T-helper 1 cell (primary cell): ENCODE results near the gene SRGAP1.
"Not testable (repeated sequence)": the region's sequence is repeated elsewhere in the genome, so short reads cannot be mapped to it uniquely, and the experiment has no call there.

Source experiments
- DNase-seq, 5 donors: peaks; one replicate each; pipeline ENCODE4 v3.0.0-alpha.2; 2012 to 2020

SRGAP1 gene

GRCh38 chr12:63838411-63838810 is 6.1 kb upstream of the SRGAP1 start:
- no peak for DNase-seq

GRCh38 chr12:63841011-63841410 is 3.5 kb upstream of the SRGAP1 start:
- DNase-seq, result no peak

GRCh38 chr12:63841571-63841970 is 2.9 kb upstream of the SRGAP1 start:
- no peak for DNase-seq

GRCh38 chr12:63842750-63843149 is 1.8 kb upstream of the SRGAP1 start:
- not testable (repeated sequence) for DNase-seq

GRCh38 chr12:63843254-63843720 is 1.2 kb upstream of the SRGAP1 start:
- no peak for DNase-seq

- peak; percentile 44 to 78 (median 58) for DNase-seq
Measured at GRCh38 chr12:63843721-63844390, 644 bp upstream of the SRGAP1 start.

GRCh38 chr12:63845726-63846125 is 1.2 kb downstream of the SRGAP1 start:
- DNase-seq, result no peak

GRCh38 chr12:63846238-63846967 is 1.9 kb downstream of the SRGAP1 start:
- no peak for DNase-seq

- DNase-seq, result no peak
Measured at GRCh38 chr12:63848450-63848849, 4.0 kb downstream of the SRGAP1 start.

GRCh38 chr12:63849106-63849620 is 4.7 kb downstream of the SRGAP1 start:
- DNase-seq, result no peak

- DNase-seq, result no peak
Measured at GRCh38 chr12:63849641-63850040, 5.1 kb downstream of the SRGAP1 start.

- no peak for DNase-seq
Measured at GRCh38 chr12:63853978-63854377, 9.5 kb downstream of the SRGAP1 start.

GRCh38 chr12:63855299-63855698 is 10.8 kb downstream of the SRGAP1 start:
- no peak for DNase-seq

GRCh38 chr12:63857771-63858670 is 13.5 kb downstream of the SRGAP1 start:
- no peak for DNase-seq

GRCh38 chr12:63859880-63860279 is 15.4 kb downstream of the SRGAP1 start:
- not testable (repeated sequence) for DNase-seq

GRCh38 chr12:63862187-63862968 is 17.9 kb downstream of the SRGAP1 start:
- no peak for DNase-seq

GRCh38 chr12:63862969-63863230 is 18.4 kb downstream of the SRGAP1 start:
- no peak for DNase-seq

GRCh38 chr12:63863658-63864453 is 19.4 kb downstream of the SRGAP1 start:
- DNase-seq, result no peak

GRCh38 chr12:63864454-63864706 is 19.9 kb downstream of the SRGAP1 start:
- DNase-seq, result no peak

GRCh38 chr12:63865448-63865847 is 20.9 kb downstream of the SRGAP1 start:
- no peak for DNase-seq

GRCh38 chr12:63867053-63867452 is 22.6 kb downstream of the SRGAP1 start:
- DNase-seq, result no peak

GRCh38 chr12:63869656-63870055 is 25.2 kb downstream of the SRGAP1 start:
- DNase-seq, result no peak
